HEK293 (cell line): ENCODE measurements around the gene RTL5.

ENCODE experiments used
- CTCF ChIA-PET: fragments of 350-600 bp; formaldehyde crosslinking; extraction: SDS; loops from one replicate; lab custom pipeline; 2021; ENCODE audit warnings: antibody characterized with exemption; lab: Yijun Ruan, JAX
- POLR2A ChIA-PET: fragments of 300-600 bp; formaldehyde crosslinking; extraction: SDS; loops from one replicate; lab custom pipeline; 2020; ENCODE audit warnings: antibody characterized with exemption, inconsistent platforms; lab: Yijun Ruan, JAX
- H3K27ac ChIP-seq: fragments of 200-500 bp; sonication (Bioruptor generic); 2 replicates; pipeline ENCODE4 v1.5.1; 2014; ENCODE audit warnings: low read depth, low read length, control low read depth, inconsistent platforms; ENCODE audit errors: extremely low read depth
- H3K36me3 ChIP-seq, 2 experiments: fragments of 200-500 bp in 1 of 2; sonication (Bioruptor generic) in 1 of 2; 1 replicate in 1 of 2; 2 replicates in 1 of 2; pipeline ENCODE4 v1.5.1; 2014 to 2017; ENCODE audit warnings: inconsistent platforms in 2 of 2, low read length in 2 of 2; ENCODE audit not compliant: control insufficient read depth in 2 of 2, insufficient read depth in 1 of 2
- H3K4me1 ChIP-seq: fragments of 200-500 bp; sonication (Bioruptor generic); 2 replicates; pipeline ENCODE4 v1.5.1; 2014; ENCODE audit warnings: mild to moderate bottlenecking, low read length, inconsistent platforms; ENCODE audit not compliant: control insufficient read depth, insufficient read depth
- H3K4me3 ChIP-seq: 2 replicates; pipeline ENCODE4 v1.5.1; 2011; ENCODE audit warnings: low read depth, mild to moderate bottlenecking, control low read depth, low read length, moderate library complexity
- H3K9me3 ChIP-seq: fragments of 200-500 bp; sonication (Bioruptor generic); 2 replicates; pipeline ENCODE4 v1.5.1; 2014; ENCODE audit warnings: low read depth, low read length, inconsistent platforms; ENCODE audit not compliant: control insufficient read depth, insufficient read depth
- CTCF ChIP-seq: fragments of 450-650 bp; formaldehyde crosslinking; IDR thresholded peaks from 2 replicates; pipeline ENCODE4 v1.5.1; 2016; ENCODE audit warnings: missing biosample characterization, missing genetic modification characterization
- EGR2 ChIP-seq: fragments of 450-650 bp; formaldehyde crosslinking; IDR thresholded peaks from 2 replicates; pipeline ENCODE4 v1.5.1; 2016; ENCODE audit warnings: low read depth, missing biosample characterization, missing genetic modification characterization
- RBAK ChIP-seq: fragments of 450-650 bp; formaldehyde crosslinking; IDR thresholded peaks from 2 replicates; pipeline ENCODE4 v1.5.1; 2016; ENCODE audit warnings: missing biosample characterization, missing genetic modification characterization
- WT1 ChIP-seq: fragments of 450-650 bp; formaldehyde crosslinking; IDR thresholded peaks from 2 replicates; pipeline ENCODE4 v1.5.1; 2016; ENCODE audit warnings: missing biosample characterization, missing genetic modification characterization
- ZFHX2 ChIP-seq: fragments of 450-650 bp; formaldehyde crosslinking; conservative IDR thresholded peaks from 2 replicates; pipeline ENCODE4 v1.5.1; 2016; ENCODE audit warnings: missing biosample characterization, missing genetic modification characterization
- ZIC2 ChIP-seq: fragments of 450-650 bp; formaldehyde crosslinking; IDR thresholded peaks from 2 replicates; pipeline ENCODE4 v1.5.1; 2016; ENCODE audit warnings: missing biosample characterization, missing genetic modification characterization
- ZNF133 ChIP-seq: fragments of 450-650 bp; formaldehyde crosslinking; IDR thresholded peaks from 2 replicates; pipeline ENCODE4 v1.5.1; 2016; ENCODE audit warnings: missing biosample characterization, missing genetic modification characterization
- ZNF148 ChIP-seq: fragments of 450-650 bp; formaldehyde crosslinking; IDR thresholded peaks from 2 replicates; pipeline ENCODE4 v1.5.0; 2017; ENCODE audit warnings: missing biosample characterization, missing genetic modification characterization, borderline replicate concordance
- ZNF366 ChIP-seq: fragments of 450-650 bp; formaldehyde crosslinking; conservative IDR thresholded peaks from 2 replicates; pipeline ENCODE4 v1.5.1; 2016; ENCODE audit warnings: missing biosample characterization, missing genetic modification characterization
- ZNF623 ChIP-seq: fragments of 450-650 bp; formaldehyde crosslinking; IDR thresholded peaks from 2 replicates; pipeline ENCODE4 v1.5.1; 2016; ENCODE audit warnings: missing biosample characterization, missing genetic modification characterization
- ZNF670 ChIP-seq: fragments of 450-650 bp; formaldehyde crosslinking; IDR thresholded peaks from 2 replicates; pipeline ENCODE4 v1.5.1; 2016; ENCODE audit warnings: missing biosample characterization, missing genetic modification characterization, low read depth
- ZSCAN18 ChIP-seq: fragments of 450-650 bp; formaldehyde crosslinking; IDR thresholded peaks from 2 replicates; pipeline ENCODE4 v1.5.1; 2016; ENCODE audit warnings: missing biosample characterization, missing genetic modification characterization
- TF ChIP-seq, protein P1 (sequence below): fragments of 450-650 bp; formaldehyde crosslinking; IDR thresholded peaks from 2 replicates; pipeline ENCODE4 v1.5.1; 2016; ENCODE audit warnings: missing biosample characterization, missing genetic modification characterization, borderline replicate concordance
- TF ChIP-seq, protein P2 (sequence below): fragments of 450-650 bp; formaldehyde crosslinking; IDR thresholded peaks from 2 replicates; pipeline ENCODE4 v1.5.1; 2016; ENCODE audit warnings: missing biosample characterization, missing genetic modification characterization

The RTL5 gene

GRCh38 chrX:72110876-72111708 is 20.6 kb downstream of the RTL5 start:
- POLR2A ChIA-PET = no interaction called here
- no peak for TF ChIP-seq ZNF670
- no peak for TF ChIP-seq WT1 (tag by site-specific recombination)
- no peak for TF ChIP-seq ZNF366
- TF ChIP-seq ZSCAN18 (tag by site-specific recombination) = no peak
- TF ChIP-seq ZNF133 (tag by site-specific recombination) = no peak
- TF ChIP-seq RBAK (tag by site-specific recombination) = no peak
- no peak overlapping the region for H3K4me3 ChIP-seq
- CTCF ChIA-PET = interaction anchor here (1.4 to 5.3 kb wide), 2 partner anchors 15 to 92 kb away, joined by 4 to 33 read pairs; no protein-coding TSS in a partner anchor
- H3K36me3 ChIP-seq = no peaks in the 10 kb centered on the region
- no peaks in the 10 kb centered on the region for H3K4me1 ChIP-seq
- H3K9me3 ChIP-seq = no peaks in the 10 kb centered on the region
- no peak overlapping the region for H3K27ac ChIP-seq

DNA sequence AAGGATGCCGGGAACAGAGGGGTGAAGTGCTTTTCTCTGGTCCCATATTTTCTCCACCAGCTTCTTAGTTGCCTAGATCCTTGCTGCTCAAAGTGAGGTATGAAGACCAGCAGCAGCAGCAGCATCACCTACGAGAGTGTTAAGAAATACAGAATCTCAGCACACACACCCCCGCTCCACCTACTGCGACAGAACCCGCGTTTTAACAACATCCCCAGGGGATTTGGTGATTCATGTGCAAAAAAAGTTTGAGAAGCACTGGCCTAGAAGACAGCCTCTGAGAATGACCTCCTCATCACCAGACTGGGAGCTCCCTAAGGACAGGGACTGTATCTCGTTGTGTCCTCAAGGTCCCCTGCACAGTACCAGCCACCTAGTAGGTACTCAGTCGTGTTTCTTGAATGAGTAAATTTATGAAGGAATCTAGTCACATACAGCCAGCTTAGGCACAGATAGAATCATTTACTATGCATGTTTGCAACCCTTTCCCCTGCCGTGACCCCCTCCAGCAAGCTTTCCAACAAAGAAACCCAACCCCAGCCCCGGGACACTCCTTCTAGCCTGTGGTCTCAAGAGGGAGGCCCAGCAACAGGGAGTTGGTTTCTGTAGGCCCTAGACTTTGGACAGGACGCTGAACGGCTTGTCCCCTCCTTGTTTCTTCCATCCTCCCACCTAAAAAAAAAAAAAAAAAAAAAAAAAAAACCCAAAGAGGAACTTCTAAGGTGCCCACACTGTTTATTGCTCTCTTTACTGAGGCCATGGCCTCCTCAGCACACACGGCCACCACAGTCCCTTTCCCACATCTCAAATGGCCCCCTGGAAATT is 21.5 kb downstream of the RTL5 start:
- ChIA-PET POLR2A (no interaction called here), CTCF (interaction anchor here (5.3 kb wide), 1 partner anchor 16 kb away, joined by 33 read pairs; no protein-coding TSS in a partner anchor)
- Histone ChIP-seq H3K4me3 (no peak overlapping the region), H3K36me3 (no peaks in the 10 kb centered on the region), H3K4me1 (no peaks in the 10 kb centered on the region), H3K27ac (no peak overlapping the region), H3K9me3 (no peaks in the 10 kb centered on the region)
- TF ChIP-seq ZIC2 (0 out of 2 replicates have a peak, but pooled peaks have one; percentile 16), ZNF133 (tag by site-specific recombination) (no peak), EGR2 (tag by site-specific recombination) (peak; percentile 70), ZFHX2 (tag by site-specific recombination) (peak; percentile 48)

- Histone ChIP-seq H3K27ac (no peak overlapping the region), H3K9me3 (no peaks in the 10 kb centered on the region), H3K36me3 (no peaks in the 10 kb centered on the region), H3K4me1 (no peaks in the 10 kb centered on the region), H3K4me3 (no peak overlapping the region)
- POLR2A ChIA-PET = no interaction called here
- TF ChIP-seq, protein P1, sequence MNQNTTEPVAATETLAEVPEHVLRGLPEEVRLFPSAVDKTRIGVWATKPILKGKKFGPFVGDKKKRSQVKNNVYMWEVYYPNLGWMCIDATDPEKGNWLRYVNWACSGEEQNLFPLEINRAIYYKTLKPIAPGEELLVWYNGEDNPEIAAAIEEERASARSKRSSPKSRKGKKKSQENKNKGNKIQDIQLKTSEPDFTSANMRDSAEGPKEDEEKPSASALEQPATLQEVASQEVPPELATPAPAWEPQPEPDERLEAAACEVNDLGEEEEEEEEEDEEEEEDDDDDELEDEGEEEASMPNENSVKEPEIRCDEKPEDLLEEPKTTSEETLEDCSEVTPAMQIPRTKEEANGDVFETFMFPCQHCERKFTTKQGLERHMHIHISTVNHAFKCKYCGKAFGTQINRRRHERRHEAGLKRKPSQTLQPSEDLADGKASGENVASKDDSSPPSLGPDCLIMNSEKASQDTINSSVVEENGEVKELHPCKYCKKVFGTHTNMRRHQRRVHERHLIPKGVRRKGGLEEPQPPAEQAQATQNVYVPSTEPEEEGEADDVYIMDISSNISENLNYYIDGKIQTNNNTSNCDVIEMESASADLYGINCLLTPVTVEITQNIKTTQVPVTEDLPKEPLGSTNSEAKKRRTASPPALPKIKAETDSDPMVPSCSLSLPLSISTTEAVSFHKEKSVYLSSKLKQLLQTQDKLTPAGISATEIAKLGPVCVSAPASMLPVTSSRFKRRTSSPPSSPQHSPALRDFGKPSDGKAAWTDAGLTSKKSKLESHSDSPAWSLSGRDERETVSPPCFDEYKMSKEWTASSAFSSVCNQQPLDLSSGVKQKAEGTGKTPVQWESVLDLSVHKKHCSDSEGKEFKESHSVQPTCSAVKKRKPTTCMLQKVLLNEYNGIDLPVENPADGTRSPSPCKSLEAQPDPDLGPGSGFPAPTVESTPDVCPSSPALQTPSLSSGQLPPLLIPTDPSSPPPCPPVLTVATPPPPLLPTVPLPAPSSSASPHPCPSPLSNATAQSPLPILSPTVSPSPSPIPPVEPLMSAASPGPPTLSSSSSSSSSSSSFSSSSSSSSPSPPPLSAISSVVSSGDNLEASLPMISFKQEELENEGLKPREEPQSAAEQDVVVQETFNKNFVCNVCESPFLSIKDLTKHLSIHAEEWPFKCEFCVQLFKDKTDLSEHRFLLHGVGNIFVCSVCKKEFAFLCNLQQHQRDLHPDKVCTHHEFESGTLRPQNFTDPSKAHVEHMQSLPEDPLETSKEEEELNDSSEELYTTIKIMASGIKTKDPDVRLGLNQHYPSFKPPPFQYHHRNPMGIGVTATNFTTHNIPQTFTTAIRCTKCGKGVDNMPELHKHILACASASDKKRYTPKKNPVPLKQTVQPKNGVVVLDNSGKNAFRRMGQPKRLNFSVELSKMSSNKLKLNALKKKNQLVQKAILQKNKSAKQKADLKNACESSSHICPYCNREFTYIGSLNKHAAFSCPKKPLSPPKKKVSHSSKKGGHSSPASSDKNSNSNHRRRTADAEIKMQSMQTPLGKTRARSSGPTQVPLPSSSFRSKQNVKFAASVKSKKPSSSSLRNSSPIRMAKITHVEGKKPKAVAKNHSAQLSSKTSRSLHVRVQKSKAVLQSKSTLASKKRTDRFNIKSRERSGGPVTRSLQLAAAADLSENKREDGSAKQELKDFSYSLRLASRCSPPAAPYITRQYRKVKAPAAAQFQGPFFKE (tag by site-specific recombination) = no peak
- TF ChIP-seq, protein P2, sequence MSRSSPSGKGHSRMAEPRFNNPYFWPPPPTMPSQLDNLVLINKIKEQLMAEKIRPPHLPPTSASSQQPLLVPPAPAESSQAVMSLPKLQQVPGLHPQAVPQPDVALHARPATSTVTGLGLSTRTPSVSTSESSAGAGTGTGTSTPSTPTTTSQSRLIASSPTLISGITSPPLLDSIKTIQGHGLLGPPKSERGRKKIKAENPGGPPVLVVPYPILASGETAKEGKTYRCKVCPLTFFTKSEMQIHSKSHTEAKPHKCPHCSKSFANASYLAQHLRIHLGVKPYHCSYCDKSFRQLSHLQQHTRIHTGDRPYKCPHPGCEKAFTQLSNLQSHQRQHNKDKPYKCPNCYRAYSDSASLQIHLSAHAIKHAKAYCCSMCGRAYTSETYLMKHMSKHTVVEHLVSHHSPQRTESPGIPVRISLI (tag by site-specific recombination) = no peak
- TF ChIP-seq CTCF (tag by site-specific recombination) (no peak), ZNF148 (tag by site-specific recombination) (no peak), ZNF623 (tag by site-specific recombination) (peak; percentile 87)
- CTCF ChIA-PET = interaction anchor here (5.3 kb wide), 1 partner anchor 17 kb away, joined by 33 read pairs; no protein-coding TSS in a partner anchor
Measured at GRCh38 chrX:72108666-72109065, 23.0 kb downstream of the RTL5 start.
